HG02588 (cell line): ENCODE results near the gene PCDH15.
"Not testable (repeated sequence)": the region's sequence is repeated elsewhere in the genome, so short reads cannot be mapped to it uniquely, and the experiment has no call there.

Source experiments
- ATAC-seq: cut with Tn5 transposase; IDR thresholded peaks from one replicate; pipeline ENCODE4 v1.9.1; 2021; ENCODE audit warnings: mild to moderate bottlenecking, moderate library complexity; ENCODE audit not compliant: unreplicated experiment

PCDH15 gene

DNA sequence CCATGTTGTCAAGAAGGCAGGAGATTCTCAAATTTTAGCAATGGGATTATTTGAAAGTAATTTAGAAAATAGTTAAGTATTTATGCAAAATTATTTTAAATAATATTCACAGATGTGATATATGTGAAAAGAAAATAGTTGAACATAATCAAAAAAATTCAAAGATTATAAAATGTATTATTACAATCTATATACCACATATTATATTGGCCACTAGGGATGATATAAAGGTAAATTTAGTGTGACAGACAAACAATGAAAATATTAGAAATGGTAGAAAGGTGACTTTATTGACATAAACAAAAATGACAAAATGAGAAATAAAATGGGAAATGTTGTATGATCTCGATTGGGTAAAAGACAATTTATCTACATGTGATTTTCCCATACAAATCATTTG, 385.5 kb downstream of the PCDH15 start:
- ATAC-seq = no peak

DNA sequence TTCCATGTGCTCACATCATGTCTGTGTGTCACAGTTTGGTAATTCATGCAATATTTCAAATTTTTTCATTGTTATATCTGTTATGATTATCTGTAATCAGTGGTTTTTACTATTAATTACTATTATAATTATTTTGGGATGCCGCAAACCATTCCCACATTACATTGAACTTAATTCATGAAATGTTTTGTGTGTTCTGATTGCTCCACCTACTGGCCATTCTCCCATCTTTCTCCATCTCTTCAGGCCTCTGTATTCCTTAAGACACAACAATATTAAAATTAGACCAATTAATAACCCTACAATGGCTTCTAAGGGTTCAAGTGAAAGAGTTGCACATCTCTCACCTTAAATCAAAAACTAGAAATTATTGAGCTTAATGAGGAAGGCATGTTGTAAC, 398.5 kb downstream of the PCDH15 start:
- ATAC-seq = no peak

DNA sequence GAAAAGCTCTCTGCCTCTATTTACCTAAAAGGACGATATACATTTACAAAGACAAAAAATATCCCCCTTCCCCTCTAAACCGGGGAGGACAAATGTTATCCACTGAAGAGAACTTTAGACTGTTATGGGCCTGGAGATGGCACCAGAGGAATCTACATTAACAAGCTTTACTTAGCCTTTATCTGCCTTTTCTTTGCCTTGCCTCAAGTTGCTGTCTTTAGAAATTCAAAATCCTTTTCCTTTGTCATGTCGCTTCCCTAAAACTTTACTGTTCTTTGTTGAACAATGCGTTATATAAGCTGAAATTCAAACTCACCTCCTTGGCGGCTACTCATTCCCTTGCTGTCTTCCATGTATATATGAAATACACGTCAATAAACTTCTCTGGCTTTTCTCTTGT, 405.0 kb downstream of the PCDH15 start:
- no peak for ATAC-seq

DNA sequence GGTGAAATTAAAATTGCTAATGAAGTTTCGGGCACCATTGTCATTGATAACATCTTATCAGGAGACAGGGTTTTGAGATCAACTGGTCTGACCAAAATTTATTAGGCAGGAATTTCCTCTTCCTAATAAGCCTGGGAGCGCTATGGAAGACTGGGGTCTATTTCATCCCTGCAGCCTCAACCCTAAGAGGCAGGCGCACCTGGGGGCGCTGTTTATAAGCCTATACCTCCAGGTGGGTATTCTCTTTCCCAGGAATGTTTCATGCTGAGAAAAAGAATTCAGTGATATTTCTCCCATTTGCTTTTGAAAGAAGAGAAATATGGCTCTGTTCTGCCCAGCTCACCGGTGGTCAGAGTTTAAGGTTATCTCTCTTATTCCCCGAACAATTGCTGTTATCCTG, 406.4 kb downstream of the PCDH15 start:
- ATAC-seq = not testable (repeated sequence)

DNA sequence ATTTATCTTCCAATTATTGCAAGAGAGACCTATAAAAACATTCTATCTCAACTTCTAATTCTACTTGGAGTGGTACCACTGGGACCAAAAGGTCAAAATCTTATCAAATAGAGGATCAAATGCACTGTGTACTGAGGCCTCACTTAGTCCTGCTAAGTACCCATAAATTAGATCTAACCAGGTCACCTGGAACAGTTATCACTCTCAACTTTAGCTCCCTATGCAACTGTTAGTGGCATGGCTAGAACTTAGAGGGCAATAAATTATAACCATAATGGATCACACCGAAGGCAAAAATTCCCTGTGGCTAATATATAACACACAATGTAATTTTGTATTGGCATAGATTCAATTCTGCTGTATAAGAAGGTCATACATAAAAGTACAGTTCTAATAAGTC, 428.9 kb downstream of the PCDH15 start:
- no peak for ATAC-seq

DNA sequence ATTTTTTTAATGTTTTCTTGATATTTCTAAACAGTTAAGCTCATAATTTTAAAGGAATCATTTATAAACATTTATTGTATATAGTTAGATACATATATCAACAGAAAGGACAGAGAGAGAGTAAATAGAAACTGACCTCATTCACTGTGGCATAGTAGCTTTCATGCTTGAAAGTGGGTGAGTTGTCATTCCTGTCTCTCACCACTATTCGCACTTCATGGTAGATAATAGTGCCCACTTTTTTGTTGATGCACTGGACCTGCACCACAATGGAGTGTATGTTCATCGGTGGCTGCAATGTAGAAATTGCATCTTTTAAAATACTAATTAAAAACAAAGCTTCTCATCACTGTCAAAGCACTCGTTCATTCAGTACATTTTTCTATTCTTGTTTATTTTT, 432.0 kb downstream of the PCDH15 start:
- no peak for ATAC-seq

DNA sequence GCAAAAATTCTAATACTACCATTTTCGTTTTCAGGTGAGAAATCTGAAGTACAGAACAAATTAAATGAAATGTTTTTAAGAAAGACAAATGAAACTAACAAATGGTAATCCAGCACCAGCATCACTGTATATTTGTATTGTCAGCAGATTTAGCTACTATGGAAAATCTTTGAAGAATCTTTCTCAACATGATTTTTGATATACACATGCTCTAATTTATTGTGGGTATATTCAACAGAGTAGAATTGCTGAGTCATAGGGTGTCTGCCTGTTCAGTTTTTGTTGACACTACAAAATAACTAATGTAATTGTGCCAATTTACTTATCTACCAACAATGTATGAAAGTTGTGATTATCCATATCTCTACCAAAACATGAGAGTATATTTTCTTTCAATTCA, 437.6 kb downstream of the PCDH15 start:
- no peak for ATAC-seq

DNA sequence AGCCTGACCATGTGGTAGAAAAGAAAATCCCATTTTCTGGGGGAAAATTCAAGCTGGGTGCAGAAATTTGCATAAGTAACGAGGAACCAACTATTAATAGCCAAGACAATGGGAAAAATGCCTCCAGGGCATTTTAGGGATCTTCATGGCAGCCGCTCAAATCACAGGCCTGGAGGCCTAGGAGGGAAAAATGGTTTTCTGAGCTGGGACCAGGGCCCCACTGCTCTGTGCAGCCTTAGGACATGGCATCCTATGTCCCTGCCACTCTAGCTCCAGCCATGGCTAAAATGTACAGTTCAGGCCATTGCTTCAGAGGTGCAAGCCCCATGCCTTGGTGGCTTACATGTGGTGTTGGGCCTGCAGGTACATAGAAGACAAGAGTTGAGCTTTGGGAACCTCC, 459.0 kb downstream of the PCDH15 start:
- no peak for ATAC-seq

DNA sequence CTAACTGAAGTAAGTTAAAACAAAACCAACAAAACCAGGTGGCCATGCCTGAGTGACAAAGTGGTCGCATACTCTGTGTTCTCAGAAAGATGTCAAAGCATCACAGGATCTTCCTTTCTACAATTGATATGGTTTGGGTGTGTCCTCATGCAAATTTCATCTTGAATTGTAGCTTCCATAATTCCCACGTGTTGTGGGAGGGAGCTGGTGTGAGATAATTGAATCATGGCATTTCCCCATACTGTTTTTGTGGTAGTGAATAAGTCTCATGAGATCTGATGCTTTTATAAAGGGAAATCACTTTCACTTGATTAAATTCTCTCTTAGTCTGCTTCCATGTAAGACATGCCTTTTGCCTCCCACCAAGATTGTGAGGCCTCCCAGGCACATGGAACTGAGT, 465.7 kb downstream of the PCDH15 start:
- ATAC-seq = no peak

DNA sequence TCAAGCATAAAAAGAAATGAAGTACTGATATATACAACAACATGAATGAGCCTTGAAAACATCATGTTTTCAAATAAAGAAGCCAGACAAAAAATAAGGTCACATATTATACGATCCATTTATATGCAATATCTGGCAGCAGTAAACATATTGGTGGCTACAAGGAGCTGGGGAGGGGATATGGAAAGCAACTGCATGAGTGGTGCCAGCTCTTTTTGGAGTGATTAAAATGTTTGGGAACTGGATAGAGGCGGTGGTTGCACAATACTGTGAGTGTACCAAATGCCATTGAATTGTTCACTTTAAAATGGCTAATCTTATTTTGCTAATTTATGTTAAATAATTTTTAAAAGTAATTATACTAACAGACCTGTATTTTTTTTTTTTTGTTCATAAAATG, 481.7 kb downstream of the PCDH15 start:
- no peak for ATAC-seq

DNA sequence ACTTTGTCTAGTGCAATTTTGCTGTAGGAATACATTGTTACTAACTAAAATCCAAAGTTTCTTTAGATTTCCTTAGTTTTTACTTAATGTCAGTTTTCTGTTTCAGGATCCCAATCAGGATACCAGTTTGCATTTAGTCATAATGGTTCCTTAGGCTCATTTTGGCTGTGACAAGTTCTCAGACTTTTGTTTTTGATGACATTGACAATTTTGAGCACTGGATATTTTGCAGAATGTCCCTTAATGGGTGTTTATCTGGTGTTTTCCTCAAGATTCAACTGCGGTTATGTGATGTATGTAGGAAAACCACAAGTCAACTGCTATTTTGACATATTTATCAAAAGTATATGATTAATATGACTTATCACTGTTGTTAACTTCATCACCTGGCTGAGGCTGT, 482.6 kb downstream of the PCDH15 start:
- ATAC-seq = no peak

DNA sequence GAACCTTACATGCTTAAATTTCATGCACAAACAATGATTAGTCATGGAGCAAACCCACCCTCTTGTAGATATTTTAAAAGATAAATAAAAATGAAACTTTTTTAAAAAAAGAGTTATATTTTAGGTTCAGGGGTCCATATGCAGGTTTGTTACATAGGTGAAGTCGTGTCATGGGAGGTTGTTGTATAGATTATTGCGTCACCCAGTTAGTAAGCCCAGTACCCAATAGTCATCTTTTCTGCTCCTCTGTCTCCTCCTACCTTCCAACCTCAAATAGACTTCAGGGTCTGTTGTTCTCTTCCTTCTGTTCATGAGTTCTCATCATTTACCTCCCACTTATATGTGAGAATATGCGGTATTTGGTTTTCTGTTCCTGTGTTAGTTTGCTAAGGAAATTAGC, 486.6 kb downstream of the PCDH15 start:
- no peak for ATAC-seq

DNA sequence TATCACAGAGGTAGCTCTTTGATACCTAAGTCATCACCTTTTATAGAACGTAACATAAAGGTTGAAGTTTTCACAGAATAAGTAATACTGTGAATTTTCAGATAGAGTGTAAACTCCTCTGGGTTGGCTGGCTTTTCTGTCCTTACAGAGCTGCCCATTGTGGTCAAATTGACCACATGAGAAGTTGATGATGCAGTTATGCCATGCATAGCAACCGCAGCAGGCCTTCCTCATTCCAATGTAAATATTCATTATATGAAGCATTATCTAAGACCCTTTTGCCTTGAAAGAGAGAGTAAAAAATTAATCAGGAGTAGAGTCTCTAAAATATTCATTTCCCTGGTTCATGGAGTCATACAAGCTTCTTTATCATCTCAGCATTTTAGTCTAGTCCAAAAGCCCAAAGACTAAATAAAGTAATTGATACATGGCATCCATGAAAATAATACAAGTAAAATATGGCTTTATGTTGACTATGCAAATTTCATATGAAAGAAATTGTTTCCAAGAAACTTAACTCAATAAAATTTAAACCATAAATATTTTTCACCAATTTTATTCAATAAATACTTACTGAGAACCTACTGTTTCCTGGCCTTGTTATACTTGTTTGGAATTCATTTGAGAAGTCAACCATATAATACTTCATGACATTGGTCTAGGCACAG, 516.4 kb downstream of the PCDH15 start:
- ATAC-seq = no peak

DNA sequence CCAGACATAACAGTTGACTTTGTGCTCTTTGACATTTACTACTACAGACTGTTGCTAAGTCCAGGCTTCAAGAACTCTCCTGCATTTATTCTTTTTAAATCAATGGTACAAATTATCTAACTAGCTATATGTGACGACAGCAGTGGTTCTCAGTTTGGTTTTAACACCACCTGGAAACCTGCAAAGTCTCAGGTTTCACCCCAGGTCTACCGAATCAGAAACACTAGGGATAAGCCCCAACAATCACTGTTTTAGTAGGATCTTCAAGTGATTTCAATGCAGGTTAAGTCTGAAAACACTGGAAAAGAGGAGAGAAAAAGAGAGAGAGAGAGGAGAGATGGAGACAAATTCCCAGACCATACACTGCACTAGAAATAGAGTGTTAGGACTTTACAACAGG, 519.0 kb downstream of the PCDH15 start:
- ATAC-seq = no peak

DNA sequence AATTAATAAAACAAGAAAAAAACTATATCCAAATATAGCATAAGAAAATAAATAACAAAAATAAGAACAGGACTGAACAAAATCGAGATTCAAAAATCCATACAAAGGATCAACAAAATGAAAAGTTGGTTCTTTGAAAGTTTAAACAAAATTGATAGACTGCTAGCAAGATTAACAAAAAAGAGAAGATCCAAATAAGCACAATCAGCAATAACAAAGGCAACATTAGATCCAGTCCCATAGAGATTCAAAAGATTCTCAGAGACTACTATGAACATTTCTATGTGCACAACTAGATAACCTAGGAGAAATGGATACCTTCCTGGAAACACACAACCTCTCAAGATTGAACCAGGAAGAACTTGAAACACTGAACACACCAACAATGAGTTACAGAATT, 534.6 kb downstream of the PCDH15 start:
- no peak for ATAC-seq

DNA sequence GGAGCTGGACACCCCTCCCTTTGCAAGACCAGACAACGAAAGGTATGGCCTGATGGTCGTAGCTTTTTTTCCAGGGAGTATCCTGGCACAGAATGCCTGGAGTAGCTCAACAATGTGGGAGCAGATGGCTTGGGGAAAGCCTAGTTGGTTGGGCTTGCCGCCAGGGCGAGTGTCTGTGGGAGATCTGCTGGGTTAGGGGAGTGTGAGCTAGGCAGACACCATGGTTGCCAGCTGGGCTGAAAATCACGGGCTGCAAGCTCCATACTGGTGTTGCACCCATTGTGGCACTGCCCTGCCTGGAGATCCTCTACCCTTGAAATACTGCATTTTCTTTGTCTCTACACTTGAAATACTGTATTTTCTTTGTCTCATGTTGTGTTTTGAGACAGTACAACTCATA, 538.3 kb downstream of the PCDH15 start:
- ATAC-seq = no peak

DNA sequence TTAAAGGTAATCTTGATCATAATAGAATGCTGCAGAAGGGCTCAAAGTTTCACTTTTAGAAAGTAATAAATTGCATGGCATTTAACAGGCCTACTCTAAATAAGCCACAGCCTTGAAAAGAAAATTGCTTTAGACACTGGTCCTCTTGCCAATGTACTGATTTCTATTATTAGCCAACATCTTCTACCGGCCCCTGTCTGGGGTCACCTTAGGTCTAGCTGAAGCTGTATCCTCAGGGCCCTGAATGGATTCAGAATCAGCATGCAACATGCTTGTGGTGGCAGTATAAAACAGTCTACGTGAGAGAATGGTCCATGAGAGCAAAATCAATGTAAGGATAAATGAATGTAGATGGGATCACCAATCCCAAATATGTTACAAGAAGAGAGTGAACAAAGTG, 541.9 kb downstream of the PCDH15 start:
- no peak for ATAC-seq

DNA sequence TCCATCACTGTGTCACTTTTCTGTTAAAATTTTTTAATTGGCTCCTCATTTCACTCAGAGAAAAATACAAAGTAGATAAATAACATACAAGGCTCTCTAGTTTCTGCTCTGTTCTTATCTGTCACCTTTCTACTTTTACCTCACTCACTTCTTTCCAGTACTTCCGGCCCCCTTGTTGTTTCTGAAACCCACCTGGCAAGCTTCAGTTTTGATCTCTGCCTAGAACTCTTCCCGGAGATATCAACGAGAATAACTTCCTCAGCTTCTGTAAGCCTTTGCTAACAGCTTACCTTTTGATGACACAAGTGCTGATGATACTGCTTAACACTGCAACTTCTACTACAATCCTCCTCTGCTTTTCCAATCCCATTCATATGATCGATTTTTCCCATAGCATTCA, 566.2 kb downstream of the PCDH15 start:
- no peak for ATAC-seq

DNA sequence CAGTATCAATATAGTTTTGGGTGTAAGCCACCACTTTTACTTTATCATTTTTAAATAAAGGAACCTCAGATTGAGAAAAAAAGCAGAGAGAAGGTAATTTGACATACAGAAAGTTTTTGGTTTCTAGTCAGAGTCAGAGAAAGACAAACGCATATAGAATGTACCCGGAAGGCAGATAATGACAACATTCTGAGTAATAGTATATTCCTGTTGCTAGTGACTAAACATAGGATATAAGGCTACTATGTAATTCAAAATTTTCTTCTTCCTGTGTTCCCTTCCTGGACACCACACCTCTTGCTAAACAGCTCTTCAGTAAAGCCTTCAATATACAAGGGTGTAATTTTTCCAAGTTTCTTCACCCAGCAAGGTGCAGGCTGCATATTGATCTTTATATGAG, 597.6 kb downstream of the PCDH15 start:
- ATAC-seq = no peak

DNA sequence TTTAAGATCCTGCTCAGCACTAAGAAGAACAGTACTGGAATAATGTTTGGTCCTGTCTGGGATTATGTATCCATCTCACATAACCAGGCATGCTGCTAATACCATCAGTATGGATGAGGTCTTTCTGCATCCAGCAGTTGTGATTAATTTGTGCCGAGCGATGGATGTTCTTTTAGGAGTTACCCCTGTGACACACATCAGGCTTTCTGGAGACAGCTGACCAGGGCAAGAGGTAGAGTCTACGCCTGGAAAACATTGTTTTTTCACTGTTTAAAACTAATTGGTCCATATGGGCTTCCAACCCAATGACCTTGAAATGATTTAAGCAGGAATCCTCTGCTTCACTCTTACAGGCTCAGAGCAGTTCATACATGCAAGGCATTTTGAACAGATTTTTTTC, 603.0 kb downstream of the PCDH15 start:
- ATAC-seq = no peak

DNA sequence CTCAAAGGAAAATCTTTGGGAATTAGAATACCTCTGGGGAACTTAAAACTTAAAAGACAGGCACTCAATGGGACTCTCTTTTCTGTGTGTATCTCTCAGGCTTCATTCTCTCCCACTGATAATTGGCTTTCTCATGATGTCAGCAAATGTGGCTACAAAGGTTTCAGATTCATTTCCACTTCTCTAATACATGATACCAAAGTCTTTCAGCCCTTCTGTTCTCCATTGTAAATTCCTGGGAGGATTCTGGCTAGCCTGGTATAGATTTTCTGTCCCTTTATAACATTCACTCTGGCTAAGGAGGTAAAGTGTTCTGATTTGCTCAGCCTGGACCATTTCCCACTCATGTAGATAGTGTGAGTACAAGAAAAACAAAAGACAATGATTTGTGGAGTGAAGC, 606.2 kb downstream of the PCDH15 start:
- ATAC-seq = no peak

DNA sequence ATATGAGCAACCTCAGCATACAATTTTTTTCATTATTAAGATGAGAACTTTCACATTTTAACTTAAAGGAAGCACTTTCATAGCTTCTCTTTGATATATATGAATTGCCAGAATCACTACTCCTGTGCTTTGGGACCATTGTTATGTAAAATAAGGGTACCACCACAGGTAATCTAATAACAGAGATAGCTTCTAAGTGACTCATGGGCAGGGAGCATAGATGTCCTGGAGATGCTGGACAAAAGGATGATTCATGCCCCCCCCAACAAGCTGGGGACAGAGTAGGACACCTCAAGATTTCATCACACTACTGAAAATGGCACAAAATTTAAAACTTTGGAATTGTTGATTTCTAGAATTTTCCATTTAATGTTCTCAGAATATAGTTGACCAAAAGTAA, 641.1 kb downstream of the PCDH15 start:
- ATAC-seq = no peak

DNA sequence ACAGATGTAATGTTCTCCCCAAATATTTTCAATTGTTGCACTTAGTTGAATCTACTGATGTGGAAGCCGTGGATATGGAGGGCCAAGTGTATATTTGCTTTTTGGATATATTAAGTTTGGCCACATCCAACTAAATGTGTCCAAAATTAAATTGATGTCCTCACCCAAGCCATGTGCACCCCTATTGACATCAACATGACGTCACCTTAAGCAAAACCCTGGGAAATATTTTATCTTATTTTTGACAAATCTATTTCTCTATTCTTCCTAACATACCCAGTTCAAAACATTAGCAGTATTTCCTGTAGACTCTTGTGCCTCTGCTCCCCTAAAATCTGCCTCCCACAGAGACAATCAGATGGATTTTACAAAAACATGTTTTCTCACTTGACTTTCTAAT, 652.5 kb downstream of the PCDH15 start:
- ATAC-seq = no peak
